ENCODE measurements around the gene CALD1.

CALD1 gene

GRCh38 chr7:134829380-134829986, 50.0 kb downstream of the CALD1 start:
- no peak for DNase-seq

GRCh38 chr7:134831862-134832261, 52.4 kb downstream of the CALD1 start:
- no peak for DNase-seq

GRCh38 chr7:134832367-134832766, 52.9 kb downstream of the CALD1 start:
- no peak for DNase-seq

- DNase-seq = no peak
These were observed 55.4 kb downstream of the CALD1 start for GRCh38 chr7:134834689-134835462.

- DNase-seq = no peak
These were observed 56.0 kb downstream of the CALD1 start for GRCh38 chr7:134835463-134835823.

GRCh38 chr7:134836447-134836846, 57.0 kb downstream of the CALD1 start:
- peak; percentile 11 for DNase-seq

- no peak for DNase-seq
These were observed 59.9 kb downstream of the CALD1 start for GRCh38 chr7:134839298-134839697.

- DNase-seq = no peak
These were observed 62.6 kb downstream of the CALD1 start for GRCh38 chr7:134842062-134842461.

GRCh38 chr7:134842886-134843430, 63.5 kb downstream of the CALD1 start:
- DNase-seq = no peak

GRCh38 chr7:134844200-134844599, 64.8 kb downstream of the CALD1 start:
- DNase-seq = peak; percentile 7

GRCh38 chr7:134845461-134845860, 66.0 kb downstream of the CALD1 start:
- DNase-seq = peak; percentile 17

- no peak for DNase-seq
These were observed 68.6 kb downstream of the CALD1 start for GRCh38 chr7:134847851-134848588.

- no peak for DNase-seq
These were observed 70.6 kb downstream of the CALD1 start for GRCh38 chr7:134850066-134850465.

- no peak for DNase-seq
These were observed 71.7 kb downstream of the CALD1 start for GRCh38 chr7:134851141-134851540.

GRCh38 chr7:134852625-134853024, 73.2 kb downstream of the CALD1 start:
- no peak for DNase-seq

- DNase-seq = no peak
These were observed 75.4 kb downstream of the CALD1 start for GRCh38 chr7:134854816-134855215.

- no peak for DNase-seq
These were observed 76.0 kb downstream of the CALD1 start for GRCh38 chr7:134855442-134855841.

- no peak for DNase-seq
These were observed 76.7 kb downstream of the CALD1 start for GRCh38 chr7:134856091-134856490.

- DNase-seq = no peak
These were observed 77.3 kb downstream of the CALD1 start for GRCh38 chr7:134856691-134857090.

GRCh38 chr7:134857958-134858357, 78.5 kb downstream of the CALD1 start:
- no peak for DNase-seq

GRCh38 chr7:134859783-134860182, 80.3 kb downstream of the CALD1 start:
- DNase-seq = no peak

GRCh38 chr7:134865001-134865845, 85.8 kb downstream of the CALD1 start:
- DNase-seq = peak; percentile 58

- no peak for DNase-seq
These were observed 87.2 kb downstream of the CALD1 start for GRCh38 chr7:134866617-134867016.

Measured in activated CD4-positive, alpha-beta T cell treated with anti-CD3 and anti-CD28 coated beads, Interleukin-10, Interleukin-2, amounts not matched to agents 100 ng/mL and 50 ng/mL, durations not matched to agents 16 hours and 8 hours (primary cell).